Kidney (tissue), 14 donors: Measurements from ENCODE around the gene SENP1. TPM values are rescaled to one million over a fixed set of nuclear protein-coding genes. Genes with fewer than 3 reads are reported as not detected.

Experiments used
- DNase-seq, 5 donors: peaks; one replicate each; pipeline ENCODE4 v3.0.0-alpha.2; 2013 to 2020
- FAIRE-seq: peaks from 2 replicates; lab custom pipeline; 2012; peaks lifted over from hg19 to GRCh38; lab: Jason Lieb, UNC
- H3K27ac ChIP-seq, 2 donors: one replicate each; pipeline ENCODE4 v1.7.0; 2013; ENCODE audit warnings: low read depth in 2 of 2, low read length in 2 of 2, inconsistent platforms in 1 of 2
- H3K27me3 ChIP-seq: one replicate; pipeline ENCODE4 v1.7.1; 2013; ENCODE audit warnings: low read length, inconsistent platforms; ENCODE audit not compliant: control insufficient read depth, insufficient read depth
- H3K36me3 ChIP-seq, 3 donors: one replicate each; pipeline versions ENCODE4 v1.7.0 to v1.7.1; 2013; ENCODE audit warnings: low read length in 3 of 3, control low read depth in 1 of 3, inconsistent platforms in 1 of 3; ENCODE audit not compliant: insufficient read depth in 3 of 3, control insufficient read depth in 2 of 3
- H3K4me1 ChIP-seq, 3 donors: one replicate each; pipeline versions ENCODE4 v1.7.0 to v1.7.1; 2013; ENCODE audit warnings: low read length in 3 of 3, inconsistent platforms in 1 of 3, low read depth in 1 of 3; ENCODE audit not compliant: control insufficient read depth in 2 of 3, insufficient read depth in 2 of 3
- H3K4me3 ChIP-seq, 3 donors: one replicate each; pipeline versions ENCODE4 v1.7.0 to v1.8.1; 2013; ENCODE audit warnings: low read length in 3 of 3, control low read depth in 1 of 3, inconsistent platforms in 1 of 3
- H3K9ac ChIP-seq, 3 donors: one replicate each; pipeline versions ENCODE4 v1.7.0 to v1.7.1; 2013; ENCODE audit warnings: low read length in 3 of 3, control low read depth in 1 of 3, inconsistent platforms in 1 of 3
- H3K9me3 ChIP-seq, 3 donors: one replicate each; pipeline versions ENCODE4 v1.7.0 to v1.7.1; 2013; ENCODE audit warnings: low read length in 3 of 3, control low read depth in 1 of 3, inconsistent platforms in 1 of 3; ENCODE audit not compliant: control insufficient read depth in 2 of 3, insufficient read depth in 1 of 3
- CTCF ChIP-seq: IDR thresholded peaks from 3 replicates; pipeline ENCODE4 v1.5.1; 2012; ENCODE audit warnings: mild to moderate bottlenecking, moderate library complexity, borderline replicate concordance; ENCODE audit not compliant: insufficient read depth; ENCODE audit errors: extremely low read depth
- intact Hi-C: fragments of 100-400 bp; cut with DNase I; formaldehyde crosslinking; loops from one replicate; pipeline ENCODE4 v1.11.1; 2022
- polyA plus RNA-seq: library from polyadenylated mRNA; stranded (reverse); fragments of 350-450 nt; fragmentation: Illumina TruSeq; extraction: RNeasy Lipid Tissue Mini Kit (QIAGEN cat#74804); gene quantifications from one replicate; pipeline ENCODE4 v1.2.3, GENCODE V29; 2014; ENCODE audit warnings: low read depth, low replicate concordance; ENCODE audit not compliant: insufficient read depth
- total RNA-seq: library from RNA; stranded (reverse); fragmentation: NEBNext Ultra II Directional; extraction: Animal tissue kit (Norgen Biotek cat#: 25700); gene quantifications from one replicate; pipeline ENCODE4 v1.2.1, GENCODE V29; 2021
- donor health status: control.
- donor health status: control.
- donor health status: control.
- donor health status: control.
- donor health status: control.
- donor health status: DM: yes; HTN: yes; CAD: no.
- donor health status: Normal renal cell carcinoma (clear cell type).

Gene SENP1
- total and polyA plus RNA-seq, 2 donors from 2014 or later, result 3.5 to 19.4 TPM

- Histone ChIP-seq H3K4me3 (no peak overlapping the region), H3K36me3 (no peaks in the 10 kb centered on the region), H3K4me1 (peaks cover 0 to 4% (median 3%) of the 10 kb centered on the region in 3 donors), H3K9ac (no peak overlapping the region), H3K9me3 (no peaks in the 10 kb centered on the region), H3K27me3 (no peaks in the 10 kb centered on the region), H3K27ac (no peak overlapping the region)
- FAIRE-seq (no peak), DNase-seq (no peak)
- intact Hi-C loops, result no loop called here
- TF ChIP-seq CTCF, result no peak
These were observed 70.8 kb downstream of the SENP1 start for GRCh38 chr12:48034835-48035805.

GRCh38 chr12:48033451-48033850 is 72.4 kb downstream of the SENP1 start:
- Histone ChIP-seq H3K27ac (no peak overlapping the region), H3K36me3 (no peaks in the 10 kb centered on the region), H3K4me1 (peaks cover 0 to 4% (median 3%) of the 10 kb centered on the region in 3 donors), H3K9ac (no peak overlapping the region), H3K27me3 (no peaks in the 10 kb centered on the region), H3K9me3 (no peaks in the 10 kb centered on the region), H3K4me3 (no peak overlapping the region)
- TF ChIP-seq CTCF, result no peak
- intact Hi-C loops, result no loop called here
- DNase-seq, result no peak
- FAIRE-seq, result no peak

GRCh38 chr12:48032597-48032996 is 73.3 kb downstream of the SENP1 start:
- Histone ChIP-seq H3K9me3 (no peaks in the 10 kb centered on the region), H3K4me1 (peaks cover 0 to 3% (median under 1%) of the 10 kb centered on the region in 3 donors), H3K4me3 (no peak overlapping the region), H3K27me3 (no peaks in the 10 kb centered on the region), H3K36me3 (no peaks in the 10 kb centered on the region), H3K9ac (no peak overlapping the region), H3K27ac (no peak overlapping the region)
- TF ChIP-seq CTCF, result no peak
- no peak for DNase-seq
- no peak for FAIRE-seq
- intact Hi-C loops, result no loop called here
